Measurements from ENCODE around the gene IL15.
"Not testable (repeated sequence)": the region's sequence is repeated elsewhere in the genome, so short reads cannot be mapped to it uniquely, and the experiment has no call there.

IL15 gene

DNA sequence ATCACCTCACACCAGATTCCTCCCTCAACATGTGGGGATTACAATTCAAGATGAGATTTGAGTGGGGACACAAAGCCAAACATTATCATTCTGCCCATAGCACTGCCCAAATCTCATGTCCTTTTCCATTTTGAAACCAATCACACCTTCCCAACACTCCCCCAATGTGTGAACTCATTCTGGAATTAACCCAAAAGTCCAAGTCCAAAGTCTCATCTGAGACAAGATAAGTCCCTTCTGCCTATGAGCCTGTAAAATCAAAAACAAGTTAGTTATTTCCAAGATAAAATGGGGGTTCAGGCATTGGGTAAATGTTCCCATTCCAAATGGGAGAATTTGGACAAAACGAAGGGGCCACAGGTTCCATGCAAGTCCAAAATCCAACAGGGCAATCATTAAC is 54.9 kb downstream of the IL15 start:
- H3K4me3 ChIP-seq (ENCODE audit: low read depth, low read length); DNase-seq (ENCODE audit: low read depth): not testable (repeated sequence)

DNA sequence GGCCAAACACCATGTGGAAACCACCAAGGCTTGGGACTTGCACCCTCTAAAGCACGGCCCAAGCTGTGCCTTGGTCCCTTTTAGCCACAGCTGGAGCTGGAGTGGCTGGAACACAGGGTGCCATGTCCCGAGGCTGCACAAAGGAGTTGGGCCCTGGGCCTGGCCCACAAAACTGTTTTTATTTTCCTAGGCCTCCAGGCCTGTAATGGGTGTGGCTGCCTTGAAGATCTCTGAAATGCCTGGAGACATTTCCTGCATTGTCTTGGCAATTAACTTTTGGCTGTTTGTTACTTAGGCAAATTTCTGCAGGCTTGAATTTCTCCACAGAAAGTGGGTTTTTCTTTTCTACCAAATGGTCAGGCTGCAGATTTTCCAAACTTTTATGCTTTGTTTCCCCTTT is 55.7 kb downstream of the IL15 start:
- H3K4me3 ChIP-seq (ENCODE audit: low read depth, low read length), result no peak overlapping the region
- no peak for DNase-seq (ENCODE audit: low read depth)

GRCh38 chr4:141697116-141697515 is 60.7 kb downstream of the IL15 start:
- no peak overlapping the region for H3K4me3 ChIP-seq (ENCODE audit: low read depth, low read length)
- no peak for DNase-seq (ENCODE audit: low read depth)

- DNase-seq (ENCODE audit: low read depth), result peak; percentile 43
- no peak overlapping the region for H3K4me3 ChIP-seq (ENCODE audit: low read depth, low read length)
Observed at GRCh38 chr4:141702472-141703182, 66.2 kb downstream of the IL15 start.

DNA sequence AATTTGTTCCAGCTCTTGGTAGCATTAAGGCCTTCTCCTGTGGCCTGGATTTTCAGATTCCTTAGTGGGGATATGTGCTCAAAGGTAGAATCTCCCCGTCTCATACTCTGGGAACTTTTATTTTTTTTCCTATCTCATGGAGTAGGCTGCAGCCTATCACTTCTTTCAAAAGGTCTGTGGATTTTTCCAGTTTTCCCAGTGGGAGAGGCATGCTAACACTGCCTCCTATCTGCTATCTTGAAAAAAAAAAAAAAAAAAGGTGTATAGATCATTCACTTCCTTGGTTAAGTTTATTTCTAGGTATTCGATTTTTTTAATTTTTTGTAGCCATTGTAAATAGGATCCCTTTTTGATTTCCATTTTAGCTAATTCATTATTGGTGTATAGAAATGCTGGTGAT is 67.1 kb downstream of the IL15 start:
- DNase-seq (ENCODE audit: low read depth), result no peak

GRCh38 chr4:141705048-141705746 is 68.8 kb downstream of the IL15 start:
- H3K4me3 ChIP-seq (ENCODE audit: low read depth, low read length), result no peak overlapping the region
- DNase-seq (ENCODE audit: low read depth), result no peak

More for the DNA sequence above, 67.1 kb downstream of the IL15 start:
- no peak overlapping the region for H3K4me3 ChIP-seq (ENCODE audit: low read depth, low read length)

- no peak for DNase-seq (ENCODE audit: low read depth)
- H3K4me3 ChIP-seq (ENCODE audit: low read depth, low read length), result no peak overlapping the region
Observed at GRCh38 chr4:141705747-141706377, 69.5 kb downstream of the IL15 start.

- DNase-seq (ENCODE audit: low read depth), result no peak
- H3K4me3 ChIP-seq (ENCODE audit: low read depth, low read length), result no peak overlapping the region
Observed at GRCh38 chr4:141706445-141706844, 70.1 kb downstream of the IL15 start.

- DNase-seq (ENCODE audit: low read depth), result no peak
- H3K4me3 ChIP-seq (ENCODE audit: low read depth, low read length), result no peak overlapping the region
Observed at GRCh38 chr4:141711211-141711610, 74.8 kb downstream of the IL15 start.

- H3K4me3 ChIP-seq (ENCODE audit: low read depth, low read length), result no peak overlapping the region
- DNase-seq (ENCODE audit: low read depth), result no peak
Observed at GRCh38 chr4:141713185-141713584, 76.8 kb downstream of the IL15 start.

DNA sequence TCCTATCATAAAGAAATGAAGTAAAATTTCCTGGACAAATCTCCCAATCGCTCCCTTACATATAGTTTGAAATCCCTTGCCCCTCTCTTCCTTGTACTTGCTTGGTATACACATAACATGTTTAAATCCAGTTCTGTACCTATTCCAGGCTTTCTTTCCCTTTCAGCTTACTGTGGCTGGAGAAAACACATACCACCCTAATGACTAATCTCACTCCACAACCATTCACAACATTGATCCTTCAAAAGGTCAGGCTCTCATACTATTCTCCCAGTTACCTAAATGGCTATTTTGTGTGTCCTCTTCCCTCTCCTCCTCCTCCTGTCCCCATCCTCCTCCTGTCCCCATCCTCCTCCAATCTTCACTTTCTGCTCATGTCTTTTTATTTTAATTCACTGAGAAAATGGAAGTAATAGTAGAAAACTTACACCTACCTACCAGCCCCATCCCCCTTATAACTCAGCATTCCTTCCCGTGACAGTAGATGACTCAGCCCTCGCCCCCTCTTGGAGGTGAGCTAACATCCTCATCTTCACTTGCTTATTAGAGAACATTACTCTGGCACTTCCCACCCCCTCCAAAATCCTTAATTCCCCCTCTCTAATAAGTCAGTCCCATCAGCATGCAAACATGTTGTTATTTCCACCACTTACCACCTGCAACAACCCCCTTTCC is 77.5 kb downstream of the IL15 start:
- no peak overlapping the region for H3K4me3 ChIP-seq (ENCODE audit: low read depth, low read length)
- peak; percentile 41 for DNase-seq (ENCODE audit: low read depth)

- H3K4me3 ChIP-seq (ENCODE audit: low read depth, low read length), result no peak overlapping the region
- no peak for DNase-seq (ENCODE audit: low read depth)
Observed at GRCh38 chr4:141719585-141719984, 83.2 kb downstream of the IL15 start.

GRCh38 chr4:141721174-141721573 is 84.8 kb downstream of the IL15 start:
- DNase-seq (ENCODE audit: low read depth), result no peak
- no peak overlapping the region for H3K4me3 ChIP-seq (ENCODE audit: low read depth, low read length)

DNA sequence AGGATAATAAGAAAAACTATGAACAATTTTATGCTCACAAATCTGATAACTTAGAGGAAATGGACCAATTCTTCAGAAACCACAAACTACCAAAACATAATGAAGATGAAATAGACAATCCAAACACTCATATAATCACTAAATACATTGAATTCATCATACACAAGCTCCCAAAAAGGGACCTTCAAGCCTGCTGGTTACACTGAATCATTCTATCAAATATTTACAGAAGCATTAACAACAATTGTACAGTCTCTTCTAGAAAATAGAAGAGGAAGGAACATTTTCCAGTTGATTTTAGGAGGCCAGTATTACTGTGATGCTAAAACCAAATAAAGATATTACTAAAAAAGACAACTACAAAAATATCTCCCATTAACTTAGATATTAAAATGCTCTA is 88.3 kb downstream of the IL15 start:
- no peak overlapping the region for H3K4me3 ChIP-seq (ENCODE audit: low read depth, low read length)
- DNase-seq (ENCODE audit: low read depth), result no peak

- no peak for DNase-seq (ENCODE audit: low read depth)
- H3K4me3 ChIP-seq (ENCODE audit: low read depth, low read length), result no peak overlapping the region
Observed at GRCh38 chr4:141727420-141727819, 91.0 kb downstream of the IL15 start.

GRCh38 chr4:141730805-141731204 is 94.4 kb downstream of the IL15 start:
- no peak overlapping the region for H3K4me3 ChIP-seq (ENCODE audit: low read depth, low read length)
- DNase-seq (ENCODE audit: low read depth), result no peak

- peak; percentile 18 for DNase-seq (ENCODE audit: low read depth)
- H3K4me3 ChIP-seq (ENCODE audit: low read depth, low read length), result no peak overlapping the region
Observed at GRCh38 chr4:141731481-141731880, 95.1 kb downstream of the IL15 start.

GRCh38 chr4:141739636-141740035 is 103.3 kb downstream of the IL15 start:
- no peak overlapping the region for H3K4me3 ChIP-seq (ENCODE audit: low read depth, low read length)
- DNase-seq (ENCODE audit: low read depth), result no peak

DNA sequence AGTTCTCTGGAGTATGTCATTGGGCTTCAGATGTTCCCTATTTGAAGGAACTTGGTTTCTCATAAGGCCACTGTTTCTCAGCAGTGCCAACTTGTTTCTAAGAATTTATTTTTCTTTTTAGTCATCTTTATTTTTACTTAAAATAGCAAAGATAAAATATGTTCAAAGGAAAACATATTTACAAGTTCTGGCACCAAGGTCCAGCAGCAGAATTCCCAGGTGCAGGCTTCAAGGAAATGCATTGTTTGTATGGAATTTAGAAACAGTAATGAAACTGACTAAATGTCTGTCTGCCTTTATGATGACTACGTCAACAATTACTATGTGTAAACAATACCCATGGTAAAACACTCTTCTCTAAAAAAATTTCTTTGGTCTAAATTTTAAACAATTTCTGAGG is 109.6 kb downstream of the IL15 start:
- no peak for DNase-seq (ENCODE audit: low read depth)
- no peak overlapping the region for H3K4me3 ChIP-seq (ENCODE audit: low read depth, low read length)

- not testable (repeated sequence) for H3K4me3 ChIP-seq (ENCODE audit: low read depth, low read length); DNase-seq (ENCODE audit: low read depth)
Observed at GRCh38 chr4:141751806-141752205, 115.4 kb downstream of the IL15 start.

All from skeletal muscle cell (primary cell).